Cardiac septum (tissue), 1 donor: Measurements from ENCODE around the gene TRAF3. TPM values are rescaled to one million over a fixed set of nuclear protein-coding genes. Genes with fewer than 3 reads are reported as not detected.

Experiments
- DNase-seq: peaks from one replicate; pipeline ENCODE4 v3.0.0-alpha.2; 2020; ENCODE audit warnings: low spot score
- intact Hi-C: fragments of 100-400 bp; cut with DNase I; formaldehyde crosslinking; loops from one replicate; pipeline ENCODE4 v1.14.0; 2022
- total RNA-seq: library from RNA; stranded (reverse); fragmentation: NEBNext Ultra II Directional; extraction: Animal tissue kit (Norgen Biotek cat#: 25700); gene quantifications from one replicate; pipeline ENCODE4 v1.2.1, GENCODE V29; 2021
- donor health status: DM: no; HTN: no; CAD: no.

Gene TRAF3
- total RNA-seq, 1 donor from 2014 or later, result 12.5 TPM

DNA sequence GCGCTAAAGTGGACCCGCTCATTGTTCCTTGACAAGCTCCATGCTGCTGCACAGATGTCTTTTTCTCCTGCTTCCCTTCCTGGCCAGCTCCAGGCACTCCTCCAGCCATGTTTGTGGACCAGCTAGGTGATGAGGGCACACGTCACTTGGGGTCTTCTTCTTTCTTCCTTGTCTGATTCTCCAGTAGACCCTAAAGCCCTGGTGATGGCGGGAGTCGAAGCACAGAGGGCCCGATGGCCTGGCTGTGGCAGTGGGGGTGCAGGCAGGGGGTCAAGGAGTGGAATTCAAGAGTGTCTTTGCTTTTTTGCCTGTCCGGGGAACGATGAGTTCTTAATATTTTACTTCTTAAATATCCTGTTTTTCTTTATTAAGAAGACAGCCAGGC is 122.3 kb downstream of the TRAF3 start:
- peak; percentile 36 for DNase-seq
- intact Hi-C loops, result no loop called here

DNA sequence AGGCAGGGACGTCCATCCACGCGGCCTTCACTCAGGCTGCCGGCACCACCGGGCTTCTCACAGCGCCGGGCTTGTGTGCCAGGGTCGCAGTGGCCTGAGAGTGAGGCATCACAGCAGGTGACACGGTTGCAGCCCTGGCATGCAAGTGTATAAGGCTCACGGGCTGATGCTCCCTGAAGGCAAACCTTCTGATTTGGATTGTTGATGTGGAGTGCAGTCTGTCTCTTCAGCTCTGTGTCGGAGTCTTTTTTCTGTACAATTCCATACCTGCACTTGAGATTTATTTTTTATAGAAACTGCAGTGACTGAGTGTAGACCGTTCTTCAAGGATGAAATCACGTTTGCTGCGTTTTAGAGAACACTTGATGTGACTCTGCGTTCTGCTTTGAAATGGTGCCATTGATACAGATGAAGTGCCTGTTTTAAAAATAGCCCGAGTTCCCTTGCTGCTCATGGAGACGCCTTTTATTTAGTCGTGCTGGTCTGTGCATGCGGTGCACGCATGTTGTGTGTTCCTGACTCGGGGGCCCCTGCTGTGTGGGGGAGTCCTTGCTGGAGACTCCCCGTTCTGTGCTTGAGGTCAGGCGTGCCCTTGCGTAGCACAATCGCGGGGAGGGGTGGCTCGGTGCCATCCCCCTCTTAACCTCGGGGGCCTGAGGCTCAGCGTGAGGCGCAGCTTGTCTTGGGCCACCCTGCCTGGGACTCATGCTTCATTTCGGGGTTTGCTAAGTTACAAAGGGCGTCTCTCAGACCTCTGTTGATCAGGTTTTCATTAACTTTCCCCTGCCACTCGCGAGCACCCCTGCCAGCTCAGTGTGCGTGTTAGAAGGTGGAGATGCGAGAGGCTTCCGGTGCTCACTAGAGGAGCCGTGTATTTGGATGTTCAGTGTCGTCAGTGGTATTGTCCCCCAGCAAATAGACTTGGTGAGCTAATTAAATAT is 123.7 kb downstream of the TRAF3 start:
- DNase-seq, result peak; percentile 41
- intact Hi-C loops, result no loop called here

DNA sequence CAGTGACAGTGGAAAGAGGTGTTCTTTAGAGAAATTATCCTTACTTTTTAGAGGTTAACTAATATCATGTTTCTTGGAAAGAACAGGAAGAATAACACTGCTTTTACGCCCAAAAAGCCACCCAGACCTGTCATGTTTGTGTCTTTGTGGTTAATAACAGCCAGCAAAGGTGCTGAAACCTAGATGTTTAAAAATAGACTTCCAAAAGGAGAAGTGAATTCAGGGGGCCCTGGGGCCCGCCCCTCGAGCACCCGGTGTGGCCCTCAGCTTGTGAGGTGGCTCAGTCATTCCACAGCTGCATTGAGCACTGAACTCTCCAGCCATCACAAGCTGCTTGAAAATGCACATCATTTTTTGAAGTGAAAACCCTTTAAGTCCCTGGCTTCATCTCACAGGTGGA is 124.4 kb downstream of the TRAF3 start:
- intact Hi-C loops, result no loop called here
- DNase-seq, result no peak

DNA sequence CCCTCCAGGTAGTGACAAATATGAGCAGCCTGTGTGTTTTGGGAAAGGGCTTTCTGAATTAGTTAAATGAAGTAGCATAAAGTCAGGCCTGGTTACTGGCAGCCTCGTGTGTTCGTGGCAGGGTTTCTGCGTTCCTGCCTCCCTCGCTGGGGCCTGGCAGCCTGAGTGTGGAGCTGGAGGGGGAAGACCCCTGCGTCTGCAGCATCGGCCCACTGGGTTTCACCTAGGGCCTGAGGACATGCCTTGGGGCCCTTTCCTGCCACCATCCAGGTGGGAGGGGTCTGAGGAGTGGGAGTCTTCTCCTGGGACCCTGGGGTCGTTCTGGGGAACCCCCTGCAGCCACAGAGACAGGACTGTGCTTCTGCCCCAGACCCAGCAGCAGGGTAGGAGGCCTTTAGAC is 124.8 kb downstream of the TRAF3 start:
- DNase-seq, result no peak
- intact Hi-C loops, result no loop called here

DNA sequence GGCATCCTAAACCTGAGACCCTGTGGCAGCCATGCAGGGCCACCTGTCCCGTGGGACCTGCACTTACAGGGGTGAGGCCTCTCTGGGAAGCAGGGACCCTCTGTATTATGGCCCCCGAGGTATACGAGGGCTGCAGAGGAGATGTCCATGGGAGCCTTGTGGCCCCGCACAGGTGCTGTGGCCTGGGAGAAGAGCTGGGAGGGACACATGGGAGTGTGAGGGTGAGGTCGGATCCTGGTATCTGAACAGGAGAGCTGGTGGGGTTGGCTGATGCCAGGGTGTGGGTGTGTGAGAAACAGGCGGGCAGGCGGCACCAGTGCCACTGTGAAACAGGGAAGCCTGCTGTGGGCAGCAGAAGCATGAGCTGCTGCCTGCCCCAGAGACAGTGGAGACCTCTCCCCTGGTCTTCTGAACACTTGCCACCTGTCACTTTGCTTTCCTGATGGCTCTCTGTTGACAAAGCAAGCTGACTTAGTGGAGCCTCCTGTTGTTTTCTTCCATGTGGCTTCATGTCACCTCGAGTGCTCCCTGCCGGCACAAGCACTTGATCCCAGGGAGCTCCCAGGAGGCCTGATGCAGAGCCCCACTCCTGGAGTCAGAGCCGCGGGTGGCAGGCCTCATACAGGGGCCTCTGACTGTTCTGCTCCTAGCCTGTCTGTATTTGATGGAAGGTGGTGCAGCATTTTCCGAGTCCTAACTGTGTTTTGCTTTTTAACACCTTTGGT is 125.4 kb downstream of the TRAF3 start:
- DNase-seq, result no peak
- intact Hi-C loops, result no loop called here

DNA sequence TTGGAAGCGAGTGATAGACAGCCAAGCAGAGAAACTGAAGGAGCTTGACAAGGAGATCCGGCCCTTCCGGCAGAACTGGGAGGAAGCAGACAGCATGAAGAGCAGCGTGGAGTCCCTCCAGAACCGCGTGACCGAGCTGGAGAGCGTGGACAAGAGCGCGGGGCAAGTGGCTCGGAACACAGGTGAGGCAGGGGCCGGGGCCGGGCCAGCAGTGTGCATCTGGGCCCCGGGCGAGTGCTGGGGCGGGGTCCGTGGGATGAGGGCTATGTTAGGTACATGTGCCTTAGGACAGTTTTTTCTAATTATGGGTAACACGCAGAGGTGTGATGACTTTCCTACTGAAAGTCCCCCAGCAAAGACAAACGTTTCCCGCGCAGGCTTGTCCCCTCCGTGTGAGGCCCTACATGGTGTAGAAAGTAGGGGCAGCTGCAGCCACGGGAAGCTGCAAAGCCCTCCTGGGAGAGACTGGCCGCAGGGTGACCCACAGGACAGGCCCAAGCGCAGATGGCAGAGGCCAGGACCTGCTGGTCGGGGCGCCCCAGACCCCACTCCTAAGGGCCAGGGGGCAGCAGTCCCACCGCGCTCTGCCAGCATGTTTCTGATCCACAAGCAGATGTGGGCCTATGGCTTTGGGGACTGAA is 126.1 kb downstream of the TRAF3 start:
- no peak for DNase-seq
- intact Hi-C loops, result no loop called here

DNA sequence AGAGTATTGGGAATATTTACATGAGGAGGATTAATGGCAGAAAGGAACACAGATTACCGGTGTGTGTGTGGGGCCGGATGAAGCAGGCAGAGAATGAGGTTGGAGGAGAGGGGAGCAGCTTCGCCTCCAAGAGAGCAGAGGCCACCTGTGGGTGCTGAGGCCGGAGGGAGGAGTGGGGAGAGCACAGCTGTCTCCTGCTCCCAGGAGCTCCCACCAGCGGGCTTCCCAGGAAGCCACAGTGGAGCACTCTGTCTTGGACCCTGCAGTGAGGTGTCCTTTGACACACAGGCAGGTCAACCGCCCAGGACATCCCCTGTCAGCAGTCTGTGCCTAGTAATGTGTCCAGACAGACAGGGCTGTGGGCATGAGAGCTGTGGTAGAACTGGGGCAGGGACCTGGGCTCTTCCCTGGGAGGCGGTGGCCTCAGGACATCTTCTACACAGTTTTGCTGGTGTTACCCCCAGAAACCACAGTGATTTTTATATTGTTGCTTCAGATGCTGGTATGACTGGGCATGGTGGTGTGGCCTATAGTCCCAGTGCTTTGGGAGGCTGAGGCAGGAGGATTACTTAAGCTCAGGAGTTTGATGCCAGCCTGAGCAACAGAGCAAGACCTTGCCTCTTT is 126.8 kb downstream of the TRAF3 start:
- no peak for DNase-seq
- intact Hi-C loops, result no loop called here

DNA sequence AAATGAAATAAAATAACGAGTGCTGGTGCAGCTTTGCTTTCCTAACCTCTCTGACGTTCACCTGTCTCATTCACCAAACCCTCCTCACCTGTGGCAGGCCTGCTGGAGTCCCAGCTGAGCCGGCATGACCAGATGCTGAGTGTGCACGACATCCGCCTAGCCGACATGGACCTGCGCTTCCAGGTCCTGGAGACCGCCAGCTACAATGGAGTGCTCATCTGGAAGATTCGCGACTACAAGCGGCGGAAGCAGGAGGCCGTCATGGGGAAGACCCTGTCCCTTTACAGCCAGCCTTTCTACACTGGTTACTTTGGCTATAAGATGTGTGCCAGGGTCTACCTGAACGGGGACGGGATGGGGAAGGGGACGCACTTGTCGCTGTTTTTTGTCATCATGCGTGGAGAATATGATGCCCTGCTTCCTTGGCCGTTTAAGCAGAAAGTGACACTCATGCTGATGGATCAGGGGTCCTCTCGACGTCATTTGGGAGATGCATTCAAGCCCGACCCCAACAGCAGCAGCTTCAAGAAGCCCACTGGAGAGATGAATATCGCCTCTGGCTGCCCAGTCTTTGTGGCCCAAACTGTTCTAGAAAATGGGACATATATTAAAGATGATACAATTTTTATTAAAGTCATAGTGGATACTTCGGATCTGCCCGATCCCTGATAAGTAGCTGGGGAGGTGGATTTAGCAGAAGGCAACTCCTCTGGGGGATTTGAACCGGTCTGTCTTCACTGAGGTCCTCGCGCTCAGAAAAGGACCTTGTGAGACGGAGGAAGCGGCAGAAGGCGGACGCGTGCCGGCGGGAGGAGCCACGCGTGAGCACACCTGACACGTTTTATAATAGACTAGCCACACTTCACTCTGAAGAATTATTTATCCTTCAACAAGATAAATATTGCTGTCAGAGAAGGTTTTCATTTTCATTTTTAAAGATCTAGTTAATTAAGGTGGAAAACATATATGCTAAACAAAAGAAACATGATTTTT is 128.2 kb downstream of the TRAF3 start:
- intact Hi-C loops, result no loop called here
- peak; percentile 53 for DNase-seq

DNA sequence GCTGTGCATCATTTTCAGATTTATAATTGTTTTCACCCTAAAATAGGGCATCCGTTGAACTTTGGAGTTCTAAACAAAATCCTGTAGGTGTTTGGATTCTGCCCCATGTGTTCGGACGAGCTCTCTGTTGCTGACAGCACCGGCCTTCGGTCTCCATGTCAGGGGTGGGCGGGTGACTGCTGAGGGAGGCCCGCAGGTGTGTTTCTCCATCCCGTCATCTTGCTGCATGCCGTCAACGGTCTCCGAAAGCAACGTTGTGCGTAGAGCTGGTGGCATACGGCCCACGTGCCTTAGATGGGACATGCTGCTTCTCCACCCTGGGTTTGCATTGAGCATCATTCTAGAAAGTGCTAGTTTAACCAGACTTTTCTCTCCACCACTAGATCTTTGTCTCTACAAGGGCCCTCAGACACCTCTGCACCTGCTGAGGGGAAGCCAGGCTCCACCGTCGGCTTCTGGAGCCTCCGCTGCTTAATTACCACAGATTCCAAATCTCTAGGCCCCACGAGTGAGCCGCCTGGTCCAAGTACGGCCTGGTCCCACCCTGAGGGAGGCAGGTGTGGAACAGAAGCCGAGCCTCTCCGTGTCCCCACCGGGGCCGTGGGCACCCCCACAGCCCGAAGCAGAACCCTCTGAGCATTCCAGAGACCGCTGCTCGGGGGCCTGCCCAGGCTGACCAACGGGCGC is 129.5 kb downstream of the TRAF3 start:
- intact Hi-C loops, result no loop called here
- DNase-seq, result no peak

DNA sequence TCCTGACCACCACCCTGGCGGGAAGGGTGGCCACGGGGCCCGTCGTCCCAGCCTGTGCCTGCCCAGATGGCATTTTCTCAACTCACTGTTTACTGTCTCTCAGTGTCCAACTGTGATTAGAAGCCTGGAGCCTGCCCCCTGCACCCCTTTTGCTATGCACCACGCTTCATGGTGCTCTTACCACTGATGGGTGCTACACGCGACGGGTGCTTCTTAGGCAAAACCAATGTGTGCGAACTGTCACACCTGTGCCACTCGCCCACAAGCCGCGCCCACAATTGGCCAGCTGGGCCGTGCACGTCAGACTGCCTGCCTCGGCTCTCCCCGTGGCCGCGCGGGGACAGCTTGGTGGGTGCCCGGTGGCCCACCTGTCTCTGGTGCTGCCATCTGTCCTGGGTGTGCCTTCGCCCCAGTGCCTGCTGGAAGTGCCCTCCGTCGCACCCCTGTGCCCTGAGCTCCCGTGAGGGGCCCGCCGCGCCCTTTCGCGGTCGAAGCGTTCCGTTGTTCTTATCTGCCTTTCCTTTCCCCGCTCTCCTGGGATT is 130.1 kb downstream of the TRAF3 start:
- intact Hi-C loops, result no loop called here
- no peak for DNase-seq

DNA sequence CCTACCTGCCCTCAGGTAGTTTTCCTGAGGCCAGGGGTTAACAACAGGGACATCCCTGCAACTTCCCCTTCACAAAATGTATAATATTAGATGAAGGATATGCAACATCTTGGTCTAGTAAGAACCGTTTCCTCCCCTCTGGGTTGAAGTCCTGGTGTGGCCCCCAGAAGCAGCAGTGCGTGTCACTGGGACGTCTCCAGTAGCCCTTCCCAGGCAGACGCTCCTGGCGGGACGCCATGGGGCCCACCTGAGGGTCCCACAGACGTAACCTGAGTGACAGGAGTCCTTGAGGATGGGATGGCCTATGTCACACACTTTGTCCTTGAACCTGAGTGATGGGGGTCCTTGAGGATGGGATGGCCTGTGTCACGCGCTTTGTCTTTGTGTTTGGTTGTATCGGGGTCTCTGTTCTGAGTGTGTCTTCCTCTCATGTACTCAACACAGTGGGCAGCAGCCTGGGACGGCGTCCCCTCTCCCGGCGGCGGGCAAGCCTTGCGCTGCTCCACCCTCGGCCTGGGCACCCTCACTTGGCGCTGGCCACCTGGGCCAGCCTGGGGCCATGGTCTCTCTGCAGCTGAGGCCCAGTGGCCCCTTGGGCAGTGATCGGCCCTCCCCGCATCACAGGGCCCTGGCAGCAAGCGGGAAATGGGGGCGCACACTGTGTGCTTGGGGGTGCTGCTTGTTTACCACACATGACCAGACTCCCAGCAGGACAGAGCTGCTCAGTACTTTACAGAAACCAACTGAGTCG is 130.9 kb downstream of the TRAF3 start:
- intact Hi-C loops, result no loop called here
- no peak for DNase-seq

DNA sequence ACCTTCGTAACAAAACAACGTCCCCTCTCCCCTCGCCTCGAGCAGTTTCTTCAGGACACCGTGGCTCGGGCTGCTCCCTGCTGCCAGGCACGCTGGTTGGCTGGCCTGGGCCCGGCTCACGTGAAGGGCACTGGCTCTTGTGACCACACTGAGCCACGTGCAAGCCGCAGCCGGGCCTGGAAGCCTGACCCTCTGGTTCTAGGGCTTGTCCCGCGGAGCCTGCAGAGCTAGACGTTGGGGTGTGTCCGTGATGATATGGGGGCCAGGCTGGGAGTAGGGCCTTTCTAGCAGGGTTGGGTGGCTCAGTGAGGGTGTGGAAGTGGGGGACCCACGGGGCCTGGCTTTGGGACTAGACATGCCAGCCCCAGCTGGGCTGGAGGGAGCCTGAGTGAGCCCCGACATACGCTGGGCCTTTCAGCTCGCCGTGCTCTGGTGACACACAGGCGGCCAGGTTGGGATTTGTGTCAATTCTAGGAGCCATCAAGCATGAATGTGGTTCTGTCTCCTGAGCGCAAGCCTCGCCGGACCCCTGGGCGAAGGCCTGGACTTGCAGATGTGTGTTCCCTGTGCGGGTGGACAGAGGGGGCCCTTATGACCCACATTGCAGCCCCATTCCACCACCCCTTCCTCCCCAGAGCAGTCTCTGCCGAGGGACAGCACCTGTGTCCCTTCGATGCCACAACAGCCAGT is 131.7 kb downstream of the TRAF3 start:
- DNase-seq, result no peak
- intact Hi-C loops, result no loop called here

DNA sequence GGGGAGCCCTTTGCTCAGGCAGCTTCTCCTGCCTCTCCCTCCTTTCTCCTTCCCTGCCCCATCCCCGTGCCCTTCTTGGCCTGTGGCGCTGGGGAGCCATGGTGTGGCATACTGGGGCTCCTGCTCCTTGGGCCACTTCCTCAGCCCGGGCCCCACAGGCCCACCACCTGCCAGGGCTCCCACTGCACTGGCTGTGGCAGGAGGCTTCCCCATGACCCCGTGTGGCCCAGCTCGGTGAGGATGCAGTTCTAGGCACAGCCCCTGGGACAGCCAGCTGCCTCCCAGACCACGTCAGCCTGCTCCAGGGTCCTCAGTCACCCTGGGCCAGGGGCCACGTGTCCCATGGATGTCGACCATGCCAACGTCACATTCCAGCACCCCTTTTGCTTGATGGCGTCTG is 132.2 kb downstream of the TRAF3 start:
- DNase-seq, result no peak
- intact Hi-C loops, result no loop called here

DNA sequence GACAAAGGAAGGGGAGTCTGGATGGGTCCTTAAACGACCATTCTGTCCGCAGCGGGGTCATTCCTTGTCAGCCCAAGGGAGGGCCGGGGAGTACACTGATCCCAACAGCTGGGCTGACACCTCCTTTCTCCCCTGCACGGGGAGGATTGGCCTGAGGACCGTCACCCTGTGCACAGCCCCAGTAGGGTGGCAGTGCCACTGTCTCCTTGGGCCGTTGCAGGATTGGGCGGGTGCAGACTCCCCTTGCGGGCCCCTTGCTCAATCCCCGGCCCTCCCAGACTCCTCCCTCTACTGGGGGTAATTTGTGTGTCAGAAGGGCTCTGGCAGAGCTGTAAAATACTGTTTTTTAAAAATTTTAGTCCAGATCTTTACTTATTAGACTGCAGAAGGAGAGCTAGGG is 132.7 kb downstream of the TRAF3 start:
- intact Hi-C loops, result no loop called here
- no peak for DNase-seq

DNA sequence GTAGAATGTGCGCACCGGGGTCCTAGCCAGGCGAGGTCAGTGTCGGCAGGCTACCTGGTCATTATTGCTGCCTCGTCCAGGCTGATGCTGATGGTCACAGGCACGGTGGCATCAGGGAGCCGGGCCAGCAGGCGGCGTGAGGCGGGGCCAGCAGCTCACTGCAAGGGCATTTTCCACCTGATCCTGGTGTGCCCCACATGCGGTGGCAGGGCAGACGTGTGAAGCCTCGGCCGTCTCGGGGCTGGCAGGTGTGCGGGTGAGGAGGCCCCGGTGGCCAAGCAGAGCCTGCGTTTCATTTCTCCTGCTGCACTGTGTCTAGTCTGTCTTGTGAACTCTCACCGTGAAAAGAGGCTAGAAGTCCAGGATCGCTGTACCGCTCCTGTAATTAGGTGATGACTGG is 133.2 kb downstream of the TRAF3 start:
- intact Hi-C loops, result no loop called here
- no peak for DNase-seq

DNA sequence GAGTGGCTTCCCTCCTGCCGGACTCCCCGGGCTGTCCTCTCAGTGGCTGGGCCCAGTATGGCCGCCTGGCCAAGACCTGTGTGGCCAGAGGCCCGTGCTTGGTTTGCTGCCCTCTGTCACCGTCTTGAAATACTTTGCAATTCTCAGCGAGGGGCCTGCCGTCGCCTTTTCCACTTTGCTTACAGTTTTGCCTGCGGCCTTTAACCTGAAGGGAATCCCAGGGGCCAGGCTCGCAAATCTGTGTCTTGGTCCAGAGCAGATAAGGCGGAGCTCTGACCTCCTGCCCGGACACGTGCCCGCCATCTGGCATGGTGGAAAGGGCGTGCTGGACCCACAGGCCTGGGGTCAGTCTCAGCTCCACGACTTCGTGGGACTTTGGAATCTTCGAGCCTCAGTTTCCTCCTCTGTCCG is 134.3 kb downstream of the TRAF3 start:
- DNase-seq, result no peak
- intact Hi-C loops, result no loop called here
